ENCODE data around the gene RUSC2. TPM values are rescaled to one million over a fixed set of nuclear protein-coding genes. Genes with fewer than 3 reads are reported as not detected.

The RUSC2 gene
- total and polyA plus RNA-seq, 10 of the 15 experiments (the other 5 are each of a cell fraction or from before 2014, with no cell fraction given) = not detected

DNA sequence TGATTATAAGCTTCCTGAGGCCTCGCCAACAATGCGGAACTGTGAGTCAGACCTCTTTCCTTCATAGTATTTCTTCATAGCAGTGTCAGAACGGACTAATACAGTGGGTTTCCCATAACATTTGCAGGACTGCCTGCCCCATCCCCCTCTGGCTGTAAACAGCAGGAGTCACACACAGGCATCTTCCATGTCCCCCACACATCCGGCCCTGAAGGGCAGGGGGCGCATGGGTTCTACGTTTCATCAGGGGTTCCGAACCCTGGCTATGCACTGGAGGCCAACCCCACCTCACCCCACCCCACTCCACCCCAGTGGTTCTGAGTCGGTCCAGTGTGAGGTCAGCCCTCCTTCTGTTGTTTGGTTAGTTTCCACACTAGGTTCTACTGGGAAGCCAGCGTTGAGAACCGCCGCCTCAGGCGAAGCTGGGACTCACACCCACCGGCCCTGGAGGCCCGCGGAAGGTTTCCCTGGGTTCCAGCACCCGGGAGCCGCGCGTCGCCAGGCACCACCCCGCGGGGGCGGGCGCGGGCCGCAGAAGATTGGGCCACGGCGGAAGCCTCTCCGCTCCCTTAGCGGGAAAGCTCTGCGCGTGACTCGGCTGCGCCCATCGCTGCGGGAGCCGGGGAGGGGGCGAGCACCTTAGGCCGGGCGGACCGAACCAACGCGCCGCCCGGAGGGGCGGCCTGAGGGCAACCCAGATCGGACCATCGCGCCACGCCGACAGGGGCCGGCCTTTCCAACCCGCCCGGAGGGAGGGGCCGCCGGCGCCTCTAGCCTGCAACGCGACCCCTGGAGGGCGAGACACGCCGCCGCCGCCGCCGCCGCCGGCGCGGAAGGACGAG is at the start of gene RUSC2 (continued):
- TF ChIP-seq ATF2 (IDR thresholded peaks at IDR 0.05; ENCODE audit: low read length) = no peak
- TF ChIP-seq ATF7 (IDR thresholded peaks at IDR 0.05; ENCODE audit: low read depth) = no peak
- TF ChIP-seq, protein P1, sequence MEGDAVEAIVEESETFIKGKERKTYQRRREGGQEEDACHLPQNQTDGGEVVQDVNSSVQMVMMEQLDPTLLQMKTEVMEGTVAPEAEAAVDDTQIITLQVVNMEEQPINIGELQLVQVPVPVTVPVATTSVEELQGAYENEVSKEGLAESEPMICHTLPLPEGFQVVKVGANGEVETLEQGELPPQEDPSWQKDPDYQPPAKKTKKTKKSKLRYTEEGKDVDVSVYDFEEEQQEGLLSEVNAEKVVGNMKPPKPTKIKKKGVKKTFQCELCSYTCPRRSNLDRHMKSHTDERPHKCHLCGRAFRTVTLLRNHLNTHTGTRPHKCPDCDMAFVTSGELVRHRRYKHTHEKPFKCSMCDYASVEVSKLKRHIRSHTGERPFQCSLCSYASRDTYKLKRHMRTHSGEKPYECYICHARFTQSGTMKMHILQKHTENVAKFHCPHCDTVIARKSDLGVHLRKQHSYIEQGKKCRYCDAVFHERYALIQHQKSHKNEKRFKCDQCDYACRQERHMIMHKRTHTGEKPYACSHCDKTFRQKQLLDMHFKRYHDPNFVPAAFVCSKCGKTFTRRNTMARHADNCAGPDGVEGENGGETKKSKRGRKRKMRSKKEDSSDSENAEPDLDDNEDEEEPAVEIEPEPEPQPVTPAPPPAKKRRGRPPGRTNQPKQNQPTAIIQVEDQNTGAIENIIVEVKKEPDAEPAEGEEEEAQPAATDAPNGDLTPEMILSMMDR (IDR thresholded peaks at IDR 0.05 in 2 of 3, conservative IDR thresholded peaks at IDR 0.05 in 1 of 3; ENCODE audit: control insufficient read depth in 2 of 3, extremely low read depth in 1 of 3, insufficient read depth in 1 of 3, low read depth in 3 of 3, low read length in 3 of 3) = peak in 1 of 3 experiments; percentile 4; a peak in 2 of 6 replicates
- TF ChIP-seq STAT1 (conservative IDR thresholded peaks at IDR 0.05) = no peak
- no peak for TF ChIP-seq FOS (IDR thresholded peaks at IDR 0.05; ENCODE audit: borderline replicate concordance, extremely low read depth, insufficient read length)

- RAD21 ChIA-PET (ENCODE audit: unreplicated experiment) = no interaction called here
- in situ Hi-C loops (cut with MboI) (no loop called here), intact Hi-C loops (cut with micrococcal nuclease; ENCODE audit: unreplicated experiment) (no loop called here)
- SMC1A ChIA-PET (ENCODE audit: uncharacterized antibody, unreplicated experiment) = interaction anchor here (0.6 kb wide), 1 partner anchor 30 kb away, joined by 4 read pairs; no protein-coding TSS in a partner anchor
- Histone ChIP-seq H3K4me1 (ENCODE audit: control insufficient read depth, insufficient read depth, low read length) (no peaks in the 10 kb centered on the region), H3K79me2 (ENCODE audit: control insufficient read depth, insufficient read depth, low read length) (no peaks in the 10 kb centered on the region), H3K9ac (ENCODE audit: control insufficient read depth, insufficient read depth, low read length) (no peak overlapping the region), H3K9me3 (replicated peaks; ENCODE audit: control insufficient read depth, insufficient read depth, low read length) (no peaks in the 10 kb centered on the region), H3K4me2 (ENCODE audit: control insufficient read depth, insufficient read depth) (no peak overlapping the region), H4K20me1 (ENCODE audit: control insufficient read depth, insufficient read depth) (no peaks in the 10 kb centered on the region), H2AFZ (ENCODE audit: control insufficient read depth, low read depth, low read length) (no peak overlapping the region), H3K27me3 (replicated peaks in 1 of 2; ENCODE audit: control insufficient read depth in 2 of 2, insufficient read depth in 2 of 2, low read length in 1 of 2) (no peaks in the 10 kb centered on the region), H3K27ac (ENCODE audit: control insufficient read depth, insufficient read depth) (no peak overlapping the region), H3K36me3 (ENCODE audit: control insufficient read depth in 2 of 2, insufficient read depth in 2 of 2, low read length in 1 of 2) (no peaks in the 10 kb centered on the region), H3K4me3 (no peak overlapping the region)
- POLR2A ChIA-PET = no interaction called here
- 26% methylated on average over 3 of the region's 3 CpGs for WGBS (ENCODE audit: insufficient coverage, insufficient replicate concordance, low lambda C conversion rate, missing lambda C conversion rate)
- no peak for DNase-seq (ENCODE audit: low read depth, low spot score)
- CTCF ChIA-PET = no interaction called here
- no peak for ATAC-seq
- no TSS peak for BruUV-seq (replicated peaks)
- no peak for FAIRE-seq
- TF ChIP-seq CUX1 (IDR thresholded peaks at IDR 0.05; ENCODE audit: insufficient replicate concordance, low read depth, low read length) = no peak
Measured at GRCh38 chr9:35446012-35446411, 43.9 kb upstream of the RUSC2 start.
